ENCODE data around the gene VPS37C.
A peak's percentile ranks its signal among the peaks of the same experiment; 100 is the strongest.

The VPS37C gene

DNA sequence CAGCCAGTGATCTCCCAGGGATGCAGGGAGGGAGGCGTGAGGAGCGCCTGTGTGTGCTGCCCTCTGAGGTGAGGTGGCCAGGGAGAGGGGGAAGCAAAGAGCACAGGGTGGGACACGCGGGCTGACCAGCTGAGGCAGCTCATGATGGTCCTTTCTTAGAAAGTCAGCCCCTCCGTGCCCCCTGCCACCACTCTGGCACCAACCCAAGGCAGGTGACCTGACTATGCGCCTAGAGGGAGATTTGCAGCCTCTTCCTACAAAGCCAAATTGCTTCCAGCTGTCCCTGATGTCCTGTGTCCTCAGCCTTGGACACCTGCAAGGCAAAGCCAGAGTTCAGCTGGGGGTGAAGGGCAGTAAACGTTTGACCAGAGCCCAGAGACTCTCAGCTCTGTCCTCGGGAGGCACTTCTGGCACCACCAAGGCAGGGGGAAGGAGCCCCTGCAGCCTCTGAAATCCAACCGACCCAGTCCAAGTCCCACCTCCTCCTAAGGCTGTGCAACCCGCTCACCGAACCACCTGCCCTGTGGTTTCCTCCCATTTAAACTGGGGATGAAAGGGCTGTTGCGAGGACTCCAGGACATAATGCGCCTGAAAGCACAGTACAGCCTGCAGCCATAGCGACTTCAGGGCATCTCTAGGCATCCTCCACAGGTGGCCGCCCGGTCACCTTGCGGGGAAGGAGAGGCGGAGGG, 32.1 kb downstream of the VPS37C start:
- H3K4me3 ChIP-seq (ENCODE audit: low read depth, low read length) = no peak overlapping the region
- in situ Hi-C loops (cut with HindIII; ENCODE audit: low sequenced_read_pairs) = no loop called here
- TF ChIP-seq, protein P1, sequence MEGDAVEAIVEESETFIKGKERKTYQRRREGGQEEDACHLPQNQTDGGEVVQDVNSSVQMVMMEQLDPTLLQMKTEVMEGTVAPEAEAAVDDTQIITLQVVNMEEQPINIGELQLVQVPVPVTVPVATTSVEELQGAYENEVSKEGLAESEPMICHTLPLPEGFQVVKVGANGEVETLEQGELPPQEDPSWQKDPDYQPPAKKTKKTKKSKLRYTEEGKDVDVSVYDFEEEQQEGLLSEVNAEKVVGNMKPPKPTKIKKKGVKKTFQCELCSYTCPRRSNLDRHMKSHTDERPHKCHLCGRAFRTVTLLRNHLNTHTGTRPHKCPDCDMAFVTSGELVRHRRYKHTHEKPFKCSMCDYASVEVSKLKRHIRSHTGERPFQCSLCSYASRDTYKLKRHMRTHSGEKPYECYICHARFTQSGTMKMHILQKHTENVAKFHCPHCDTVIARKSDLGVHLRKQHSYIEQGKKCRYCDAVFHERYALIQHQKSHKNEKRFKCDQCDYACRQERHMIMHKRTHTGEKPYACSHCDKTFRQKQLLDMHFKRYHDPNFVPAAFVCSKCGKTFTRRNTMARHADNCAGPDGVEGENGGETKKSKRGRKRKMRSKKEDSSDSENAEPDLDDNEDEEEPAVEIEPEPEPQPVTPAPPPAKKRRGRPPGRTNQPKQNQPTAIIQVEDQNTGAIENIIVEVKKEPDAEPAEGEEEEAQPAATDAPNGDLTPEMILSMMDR (IDR thresholded peaks at IDR 0.05; ENCODE audit: low read depth, low read length, missing control alignments) = no peak
- no peak for DNase-seq (ENCODE audit: low read depth)

DNA sequence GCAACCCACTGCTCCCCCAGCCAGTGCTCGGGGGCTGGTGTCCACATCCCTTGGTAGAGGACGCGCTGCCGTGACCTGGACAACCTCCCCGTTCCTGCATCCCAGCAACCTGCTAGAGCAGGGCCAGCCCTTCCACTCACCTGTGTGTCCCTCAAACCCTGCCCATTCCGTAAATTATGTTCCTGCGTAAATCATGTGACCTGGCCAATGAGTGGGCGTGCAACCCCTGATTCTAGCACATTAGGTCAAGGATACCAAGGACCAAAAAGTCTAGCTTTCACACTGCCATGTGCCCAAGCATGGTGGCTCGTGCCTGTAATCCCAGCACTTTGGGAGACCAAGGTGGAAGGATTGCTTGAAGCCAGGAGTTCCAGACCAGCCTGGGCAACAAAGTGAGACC, 33.2 kb downstream of the VPS37C start:
- TF ChIP-seq, protein P1 (IDR thresholded peaks at IDR 0.05; ENCODE audit: low read depth, low read length, missing control alignments) = no peak
- in situ Hi-C loops (cut with HindIII; ENCODE audit: low sequenced_read_pairs) = no loop called here
- H3K4me3 ChIP-seq (ENCODE audit: low read depth, low read length) = no peak overlapping the region

DNA sequence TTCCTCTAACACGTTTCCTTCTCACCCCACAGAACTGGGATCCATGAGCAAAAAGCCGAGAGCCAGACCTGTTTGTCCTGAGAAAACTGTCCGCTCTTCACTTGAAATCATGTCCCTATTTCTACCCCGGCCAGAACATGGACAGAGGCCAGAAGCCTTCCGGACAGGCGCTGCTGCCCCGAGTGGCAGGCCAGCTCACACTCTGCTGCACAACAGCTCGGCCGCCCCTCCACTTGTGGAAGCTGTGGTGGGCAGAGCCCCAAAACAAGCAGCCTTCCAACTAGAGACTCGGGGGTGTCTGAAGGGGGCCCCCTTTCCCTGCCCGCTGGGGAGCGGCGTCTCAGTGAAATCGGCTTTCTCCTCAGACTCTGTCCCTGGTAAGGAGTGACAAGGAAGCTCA, 35.0 kb downstream of the VPS37C start:
- in situ Hi-C loops (cut with HindIII; ENCODE audit: low sequenced_read_pairs) = no loop called here
- no peak overlapping the region for H3K4me3 ChIP-seq (ENCODE audit: low read depth, low read length)
- TF ChIP-seq, protein P1 (IDR thresholded peaks at IDR 0.05; ENCODE audit: low read depth, low read length, missing control alignments) = peak; percentile 7
- DNase-seq (ENCODE audit: low read depth) = no peak

More for the DNA sequence above, 33.2 kb downstream of the VPS37C start:
- DNase-seq (ENCODE audit: low read depth) = no peak

DNA sequence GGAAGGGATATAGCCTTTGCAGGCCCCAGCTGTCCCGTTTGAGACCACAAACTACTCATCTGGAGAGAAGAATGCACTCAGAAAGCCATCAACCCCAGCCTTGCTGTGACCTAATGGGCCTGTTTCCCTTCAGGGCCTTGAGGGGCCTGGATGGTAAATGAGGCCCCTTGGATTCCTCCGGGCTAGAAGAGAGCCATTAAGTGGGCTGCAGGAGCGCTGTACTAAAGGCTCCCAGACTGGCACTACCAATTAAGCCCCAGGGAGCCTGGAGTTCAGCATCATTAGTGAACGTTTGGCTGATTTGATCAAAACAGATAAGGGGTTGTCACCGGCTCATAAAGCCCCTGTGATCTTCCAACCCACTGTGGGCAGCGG, 35.9 kb downstream of the VPS37C start:
- no peak overlapping the region for H3K4me3 ChIP-seq (ENCODE audit: low read depth, low read length)
- TF ChIP-seq, protein P1 (IDR thresholded peaks at IDR 0.05; ENCODE audit: low read depth, low read length, missing control alignments) = no peak
- in situ Hi-C loops (cut with HindIII; ENCODE audit: low sequenced_read_pairs) = no loop called here
- DNase-seq (ENCODE audit: low read depth) = no peak

DNA sequence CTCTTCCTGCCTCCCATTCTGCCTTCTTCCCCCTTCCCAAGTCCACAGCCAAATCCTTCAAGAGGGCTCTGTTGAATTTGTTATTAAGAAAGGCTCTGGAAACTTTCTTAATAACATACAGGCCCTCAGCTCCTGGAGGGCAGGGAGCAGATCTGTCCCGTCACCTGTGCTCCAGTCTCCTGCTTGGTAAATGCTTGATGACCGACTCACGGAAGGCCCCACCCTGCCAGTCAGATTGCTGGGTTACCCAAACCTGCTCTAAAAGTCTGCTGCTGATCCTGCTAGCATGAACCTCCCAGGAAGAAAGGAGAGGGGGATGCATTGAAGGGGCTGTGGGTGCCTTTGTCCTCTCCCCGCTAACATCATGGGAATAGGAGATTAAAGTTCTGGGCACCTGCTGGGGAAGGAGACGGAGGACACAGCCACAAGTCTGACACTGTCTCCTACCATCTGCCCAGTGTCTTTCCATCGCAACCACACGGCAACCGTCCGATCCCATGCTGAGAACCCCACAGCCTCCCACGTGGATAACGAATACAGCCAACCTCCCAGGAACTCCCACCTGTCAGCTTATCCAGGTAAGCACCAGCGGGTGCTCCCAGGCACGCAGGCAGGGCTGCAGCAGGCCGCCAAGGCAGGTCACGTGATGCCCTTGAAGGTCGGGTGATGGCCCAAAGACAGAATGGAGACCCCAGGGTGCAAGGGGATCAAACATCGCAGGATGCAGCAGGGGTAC, 36.5 kb downstream of the VPS37C start:
- TF ChIP-seq, protein P1 (IDR thresholded peaks at IDR 0.05; ENCODE audit: low read depth, low read length, missing control alignments) = no peak
- no peak for DNase-seq (ENCODE audit: low read depth)
- in situ Hi-C loops (cut with HindIII; ENCODE audit: low sequenced_read_pairs) = no loop called here

DNA sequence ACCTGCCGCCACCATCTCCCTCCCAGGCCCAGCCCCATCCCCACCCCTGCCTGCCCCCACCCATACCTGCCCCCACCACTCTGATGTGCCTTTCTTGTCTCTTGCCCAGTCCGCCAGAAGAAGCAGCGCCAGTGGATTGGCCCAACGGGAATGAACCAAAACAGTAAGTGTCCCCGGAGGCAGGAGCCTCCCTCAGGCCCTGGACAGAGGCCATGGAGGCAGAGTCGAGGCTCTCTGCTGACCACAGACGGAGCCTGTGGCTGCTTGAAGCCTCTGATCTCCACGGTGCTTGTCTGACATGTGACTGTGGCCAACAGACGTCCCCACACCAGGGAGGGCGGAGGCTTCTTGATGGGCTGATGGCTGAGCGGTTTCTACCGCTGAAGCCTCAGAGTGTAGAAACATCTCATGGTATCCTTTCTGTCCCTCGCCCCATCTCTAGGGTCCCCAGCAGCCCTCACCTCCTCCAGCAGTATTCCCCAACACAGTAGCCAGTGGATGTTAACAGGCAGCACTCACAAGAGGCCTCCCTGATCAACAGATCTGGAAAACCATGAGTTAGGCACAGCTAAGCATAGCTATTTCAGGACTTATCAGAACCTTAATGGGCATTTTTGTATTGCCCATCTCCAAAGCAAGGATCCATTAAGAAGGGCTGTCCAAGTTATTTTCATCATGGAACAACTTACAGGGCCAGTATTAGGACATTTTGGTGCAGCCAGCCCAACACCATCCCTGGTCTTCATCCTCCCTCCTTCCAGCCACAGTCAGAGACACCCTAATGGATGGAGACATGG, 37.3 kb downstream of the VPS37C start:
- H3K4me3 ChIP-seq (ENCODE audit: low read depth, low read length) = no peak overlapping the region
- no peak for DNase-seq (ENCODE audit: low read depth)
- TF ChIP-seq, protein P1 (IDR thresholded peaks at IDR 0.05; ENCODE audit: low read depth, low read length, missing control alignments) = no peak
- in situ Hi-C loops (cut with HindIII; ENCODE audit: low sequenced_read_pairs) = no loop called here

More for the DNA sequence above, 36.5 kb downstream of the VPS37C start:
- H3K4me3 ChIP-seq (ENCODE audit: low read depth, low read length) = no peak overlapping the region
